Measurements from ENCODE around the gene LRRC53. TPM values are rescaled to one million over a fixed set of nuclear protein-coding genes. Genes with fewer than 3 reads are reported as not detected.

Gene LRRC53
- total and polyA plus RNA-seq, 8 donors: not detected

- Histone ChIP-seq H3K4me1 (no peaks in the 10 kb centered on the region), H3K27me3 (no peaks in the 10 kb centered on the region), H3K4me3 (no peak overlapping the region), H3K27ac (no peak overlapping the region), H3K36me3 (no peaks in the 10 kb centered on the region), H3K9me3 (no peaks in the 10 kb centered on the region)
- WGBS, 5 donors: 60 to 70% (median 64%) methylated on average over 11 of the region's 11 CpGs
- DNase-seq: peak in 1 of 2 donors; percentile 77
- intact Hi-C loops (cut with DNase I; ENCODE audit: low total_unique reads): no loop called here
- TF ChIP-seq POLR2A (IDR thresholded peaks at IDR 0.05): no peak
- no peak for TF ChIP-seq EP300 (IDR thresholded peaks at IDR 0.05)
- TF ChIP-seq POLR2AphosphoS5 (IDR thresholded peaks at IDR 0.05): no peak
- TF ChIP-seq CTCF (IDR thresholded peaks at IDR 0.05): no peak
Measured at GRCh38 chr1:74504933-74505512, 7.4 kb downstream of the LRRC53 start.

- intact Hi-C loops (cut with DNase I; ENCODE audit: low total_unique reads): no loop called here
- Histone ChIP-seq H3K27ac (no peak overlapping the region), H3K9me3 (no peaks in the 10 kb centered on the region), H3K36me3 (no peaks in the 10 kb centered on the region), H3K4me3 (no peak overlapping the region), H3K4me1 (no peaks in the 10 kb centered on the region), H3K27me3 (no peaks in the 10 kb centered on the region)
- TF ChIP-seq CTCF (IDR thresholded peaks at IDR 0.05) (peak in 2 of 7 experiments; percentile 37 to 48), POLR2AphosphoS5 (IDR thresholded peaks at IDR 0.05) (no peak)
- DNase-seq: peak in 1 of 2 donors; percentile 83
- 37 to 47% (median 44%) methylated on average over 15 of the region's 15 CpGs for WGBS, 5 donors
Measured at GRCh38 chr1:74504125-74504932, 8.1 kb downstream of the LRRC53 start.

GRCh38 chr1:74502858-74503257, 9.6 kb downstream of the LRRC53 start:
- Histone ChIP-seq H3K4me1 (no peaks in the 10 kb centered on the region), H3K9me3 (no peaks in the 10 kb centered on the region), H3K36me3 (no peaks in the 10 kb centered on the region), H3K4me3 (no peak overlapping the region), H3K27ac (no peak overlapping the region), H3K27me3 (no peaks in the 10 kb centered on the region)
- no peak for TF ChIP-seq CTCF (IDR thresholded peaks at IDR 0.05)
- no peak for TF ChIP-seq POLR2AphosphoS5 (IDR thresholded peaks at IDR 0.05)
- no peak for TF ChIP-seq POLR2A (IDR thresholded peaks at IDR 0.05)
- no peak for TF ChIP-seq EP300 (IDR thresholded peaks at IDR 0.05)
- WGBS, 5 donors: 64 to 79% (median 71%) methylated on average over 2 of the region's 2 CpGs
- no peak for DNase-seq
- intact Hi-C loops (cut with DNase I; ENCODE audit: low total_unique reads): no loop called here

- Histone ChIP-seq H3K36me3 (no peaks in the 10 kb centered on the region), H3K27ac (no peak overlapping the region), H3K27me3 (no peaks in the 10 kb centered on the region), H3K9me3 (no peaks in the 10 kb centered on the region), H3K4me3 (no peak overlapping the region), H3K4me1 (no peaks in the 10 kb centered on the region)
- peak in 1 of 2 donors; percentile 81 for DNase-seq
- TF ChIP-seq POLR2A (IDR thresholded peaks at IDR 0.05): no peak
- TF ChIP-seq CTCF (IDR thresholded peaks at IDR 0.05): no peak
- no peak for TF ChIP-seq POLR2AphosphoS5 (IDR thresholded peaks at IDR 0.05)
- TF ChIP-seq EP300 (IDR thresholded peaks at IDR 0.05): no peak
- intact Hi-C loops (cut with DNase I; ENCODE audit: low total_unique reads): no loop called here
- WGBS, 5 donors: 28 to 37% (median 37%) methylated on average over 4 of the region's 4 CpGs
Measured at GRCh38 chr1:74502432-74502831, 10.0 kb downstream of the LRRC53 start.
